GM19025 (cell line): Measurements from ENCODE around the gene RPS5.

Experiments
- ATAC-seq: cut with Tn5 transposase; IDR thresholded peaks from one replicate; pipeline ENCODE4 v1.9.1; 2021; ENCODE audit warnings: mild to moderate bottlenecking, low read depth, moderate library complexity; ENCODE audit not compliant: unreplicated experiment

RPS5 gene

GRCh38 chr19:58386576-58387337 lies at the start of gene RPS5:
TSS of gene RPS5 (plus strand) at chr19:58387269. CDS start at chr19:58388138, 869 bp downstream.
- ATAC-seq, result peak; percentile 90

- no peak for ATAC-seq
Observed at GRCh38 chr19:58338336-58338735, 48.7 kb upstream of the RPS5 start.

GRCh38 chr19:58338825-58339558 lies 48.1 kb upstream of the RPS5 start:
- no peak for ATAC-seq

- ATAC-seq, result no peak
Observed at GRCh38 chr19:58345558-58345957, 41.5 kb upstream of the RPS5 start.

- peak; percentile 90 for ATAC-seq
Observed at GRCh38 chr19:58346961-58347929, 39.8 kb upstream of the RPS5 start.

- ATAC-seq, result peak; percentile 4
Observed at GRCh38 chr19:58348080-58348479, 39.0 kb upstream of the RPS5 start.

GRCh38 chr19:58349590-58349989 lies 37.5 kb upstream of the RPS5 start:
- no peak for ATAC-seq

GRCh38 chr19:58350001-58350861 lies 36.8 kb upstream of the RPS5 start:
- no peak for ATAC-seq

- ATAC-seq, result no peak
Observed at GRCh38 chr19:58350871-58351557, 36.1 kb upstream of the RPS5 start.

- ATAC-seq, result no peak
Observed at GRCh38 chr19:58351558-58351878, 35.6 kb upstream of the RPS5 start.

GRCh38 chr19:58351990-58352755 lies 34.9 kb upstream of the RPS5 start:
- ATAC-seq, result no peak

GRCh38 chr19:58352760-58353671 lies 34.1 kb upstream of the RPS5 start, which contains the start of gene A1BG:
TSS of gene A1BG (minus strand) at chr19:58353492. CDS start at chr19:58353437, 55 bp downstream.
- no peak for ATAC-seq

- ATAC-seq, result no peak
Observed at GRCh38 chr19:58353717-58354477, 33.2 kb upstream of the RPS5 start.

- ATAC-seq, result no peak
Observed at GRCh38 chr19:58354478-58355030, 32.5 kb upstream of the RPS5 start.

- no peak for ATAC-seq
Observed at GRCh38 chr19:58355215-58355796, 31.8 kb upstream of the RPS5 start.
